ENCODE data around the gene TARS2. TPM values are rescaled to one million over a fixed set of nuclear protein-coding genes. Genes with fewer than 3 reads are reported as not detected.

The TARS2 gene
- total RNA-seq, 1 donor from 2014 or later = 23.2 TPM

DNA sequence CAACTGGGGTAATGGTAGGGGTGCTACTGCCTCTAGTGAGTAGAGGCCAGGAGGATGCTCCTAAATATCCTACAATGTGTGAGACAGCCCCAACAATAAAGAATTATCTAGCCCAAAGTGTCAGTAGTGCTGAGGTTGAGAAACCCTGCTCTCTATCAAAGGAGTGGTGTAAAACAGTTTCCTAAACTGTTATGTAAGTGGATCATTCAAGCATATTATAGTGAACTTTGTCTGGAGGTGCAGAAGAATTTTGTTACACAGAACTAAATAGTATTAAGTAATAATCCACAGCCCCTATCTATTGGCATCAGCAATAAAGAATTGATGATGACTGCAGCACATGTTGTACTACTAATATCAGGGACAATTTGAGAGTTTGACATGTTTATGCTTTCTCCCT lies 20.3 kb upstream of the TARS2 start:
- TF ChIP-seq, protein P1, sequence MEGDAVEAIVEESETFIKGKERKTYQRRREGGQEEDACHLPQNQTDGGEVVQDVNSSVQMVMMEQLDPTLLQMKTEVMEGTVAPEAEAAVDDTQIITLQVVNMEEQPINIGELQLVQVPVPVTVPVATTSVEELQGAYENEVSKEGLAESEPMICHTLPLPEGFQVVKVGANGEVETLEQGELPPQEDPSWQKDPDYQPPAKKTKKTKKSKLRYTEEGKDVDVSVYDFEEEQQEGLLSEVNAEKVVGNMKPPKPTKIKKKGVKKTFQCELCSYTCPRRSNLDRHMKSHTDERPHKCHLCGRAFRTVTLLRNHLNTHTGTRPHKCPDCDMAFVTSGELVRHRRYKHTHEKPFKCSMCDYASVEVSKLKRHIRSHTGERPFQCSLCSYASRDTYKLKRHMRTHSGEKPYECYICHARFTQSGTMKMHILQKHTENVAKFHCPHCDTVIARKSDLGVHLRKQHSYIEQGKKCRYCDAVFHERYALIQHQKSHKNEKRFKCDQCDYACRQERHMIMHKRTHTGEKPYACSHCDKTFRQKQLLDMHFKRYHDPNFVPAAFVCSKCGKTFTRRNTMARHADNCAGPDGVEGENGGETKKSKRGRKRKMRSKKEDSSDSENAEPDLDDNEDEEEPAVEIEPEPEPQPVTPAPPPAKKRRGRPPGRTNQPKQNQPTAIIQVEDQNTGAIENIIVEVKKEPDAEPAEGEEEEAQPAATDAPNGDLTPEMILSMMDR (IDR thresholded peaks at IDR 0.05) = no peak
- DNase-seq (ENCODE audit: extremely low spot score, unreplicated experiment) = no peak
- Mint-ChIP-seq H3K36me3 (ENCODE audit: unreplicated experiment) (peaks cover 32% of the 10 kb centered on the region), H3K9me3 (ENCODE audit: unreplicated experiment) (no peaks in the 10 kb centered on the region), H3K27ac (ENCODE audit: unreplicated experiment) (no peak overlapping the region), H3K4me3 (ENCODE audit: unreplicated experiment) (no peak overlapping the region), H3K27me3 (ENCODE audit: unreplicated experiment) (no peaks in the 10 kb centered on the region), H3K4me1 (ENCODE audit: unreplicated experiment) (no peaks in the 10 kb centered on the region)

GRCh38 chr1:150469291-150469690 lies 17.9 kb upstream of the TARS2 start:
- Mint-ChIP-seq H3K36me3 (ENCODE audit: unreplicated experiment) (peaks cover 35% of the 10 kb centered on the region), H3K27ac (ENCODE audit: unreplicated experiment) (no peak overlapping the region), H3K4me1 (ENCODE audit: unreplicated experiment) (no peaks in the 10 kb centered on the region), H3K27me3 (ENCODE audit: unreplicated experiment) (no peaks in the 10 kb centered on the region), H3K9me3 (ENCODE audit: unreplicated experiment) (no peaks in the 10 kb centered on the region), H3K4me3 (ENCODE audit: unreplicated experiment) (no peak overlapping the region)
- DNase-seq (ENCODE audit: extremely low spot score, unreplicated experiment) = no peak
- TF ChIP-seq, protein P1 (IDR thresholded peaks at IDR 0.05) = no peak

DNA sequence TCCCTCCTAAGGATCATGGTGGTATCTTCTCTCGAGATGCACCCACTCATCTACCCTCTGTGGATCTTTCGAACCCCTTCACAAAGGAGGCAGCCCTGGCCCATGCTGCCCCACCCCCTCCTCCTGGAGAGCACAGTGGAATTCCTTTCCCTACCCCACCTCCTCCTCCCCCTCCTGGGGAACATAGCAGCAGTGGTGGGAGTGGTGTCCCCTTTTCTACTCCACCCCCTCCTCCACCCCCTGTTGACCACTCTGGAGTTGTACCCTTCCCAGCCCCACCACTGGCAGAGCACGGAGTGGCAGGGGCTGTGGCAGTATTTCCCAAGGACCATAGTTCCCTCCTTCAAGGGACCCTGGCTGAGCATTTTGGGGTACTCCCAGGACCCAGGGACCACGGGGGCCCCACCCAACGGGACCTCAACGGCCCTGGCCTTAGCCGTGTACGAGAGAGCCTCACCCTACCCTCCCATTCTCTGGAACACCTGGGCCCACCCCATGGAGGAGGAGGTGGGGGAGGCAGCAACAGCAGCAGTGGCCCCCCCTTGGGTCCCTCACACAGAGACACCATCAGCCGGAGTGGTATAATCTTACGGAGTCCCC lies 14.5 kb upstream of the TARS2 start:
- TF ChIP-seq, protein P1 (IDR thresholded peaks at IDR 0.05) = no peak
- Mint-ChIP-seq H3K27ac (ENCODE audit: unreplicated experiment) (no peak overlapping the region), H3K36me3 (ENCODE audit: unreplicated experiment) (peaks cover 29% of the 10 kb centered on the region), H3K4me3 (ENCODE audit: unreplicated experiment) (no peak overlapping the region), H3K9me3 (ENCODE audit: unreplicated experiment) (no peaks in the 10 kb centered on the region), H3K4me1 (ENCODE audit: unreplicated experiment) (no peaks in the 10 kb centered on the region), H3K27me3 (ENCODE audit: unreplicated experiment) (no peaks in the 10 kb centered on the region)
- DNase-seq (ENCODE audit: extremely low spot score, unreplicated experiment) = no peak

- TF ChIP-seq, protein P1 (IDR thresholded peaks at IDR 0.05) = no peak
- Mint-ChIP-seq H3K9me3 (ENCODE audit: unreplicated experiment) (no peaks in the 10 kb centered on the region), H3K36me3 (ENCODE audit: unreplicated experiment) (peaks cover 29% of the 10 kb centered on the region), H3K27me3 (ENCODE audit: unreplicated experiment) (peaks cover 3% of the 10 kb centered on the region), H3K27ac (ENCODE audit: unreplicated experiment) (no peak overlapping the region), H3K4me3 (ENCODE audit: unreplicated experiment) (no peak overlapping the region), H3K4me1 (ENCODE audit: unreplicated experiment) (no peaks in the 10 kb centered on the region)
- no peak for DNase-seq (ENCODE audit: extremely low spot score, unreplicated experiment)
Observed at GRCh38 chr1:150473659-150474058, 13.6 kb upstream of the TARS2 start.

DNA sequence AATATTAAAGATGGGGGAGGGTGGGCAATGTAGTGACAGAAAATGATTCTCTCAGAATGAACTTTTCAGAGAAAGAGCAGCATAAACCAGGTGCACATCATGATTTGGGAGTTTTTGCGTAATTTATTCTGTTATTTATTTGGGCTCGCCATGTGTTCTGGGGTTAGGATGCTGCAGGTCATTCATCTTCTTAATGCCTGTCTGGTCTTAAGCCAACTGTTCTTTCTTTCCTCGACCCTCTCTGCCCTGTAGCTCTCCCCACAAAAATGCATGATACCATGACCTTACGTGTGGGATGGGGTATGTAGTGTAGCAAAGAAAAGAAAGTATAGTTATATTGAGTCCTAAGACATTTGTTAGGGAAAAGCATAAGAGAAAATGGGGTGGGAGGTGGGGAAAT lies 12.3 kb upstream of the TARS2 start:
- Mint-ChIP-seq H3K27me3 (ENCODE audit: unreplicated experiment) (peaks cover 3% of the 10 kb centered on the region), H3K4me3 (ENCODE audit: unreplicated experiment) (no peak overlapping the region), H3K9me3 (ENCODE audit: unreplicated experiment) (no peaks in the 10 kb centered on the region), H3K4me1 (ENCODE audit: unreplicated experiment) (no peaks in the 10 kb centered on the region), H3K36me3 (ENCODE audit: unreplicated experiment) (peaks cover 25% of the 10 kb centered on the region), H3K27ac (ENCODE audit: unreplicated experiment) (no peak overlapping the region)
- TF ChIP-seq, protein P1 (IDR thresholded peaks at IDR 0.05) = no peak
- no peak for DNase-seq (ENCODE audit: extremely low spot score, unreplicated experiment)

All from osteocyte (in vitro differentiated cells).